H1 (cell line): ENCODE data around the gene AFF1. TPM values are rescaled to one million over a fixed set of nuclear protein-coding genes. Genes with fewer than 3 reads are reported as not detected.

ENCODE experiments used
- polyA plus RNA-seq, 7 experiments: library from polyadenylated mRNA; depleted of rRNA in 3 of 7; stranded (reverse) in 5 of 7; unstranded in 2 of 7; fragments of >200 nt in 5 of 7; fragments of 200-250 nt in 2 of 7; gene quantifications; 1 replicate in 5 of 7; 2 replicates in 1 of 7; 4 replicates in 1 of 7; pipeline versions ENCODE4 v1.2.1 to v1.2.3, GENCODE V29; 2011 to 2013; ENCODE audit warnings: missing spikeins in 2 of 7, mixed read lengths in 2 of 7
- total RNA-seq: library from RNA; stranded (reverse); fragmentation: NEBNext Ultra II Directional; extraction: Animal tissue kit (Norgen Biotek cat#: 25700); gene quantifications from 2 replicates; pipeline ENCODE4 v1.2.1, GENCODE V29; 2021
- TF ChIP-seq, protein P1 (sequence below): fragments of 300-600 bp; sonication (generic); IDR thresholded peaks from 2 replicates; pipeline ENCODE4 v1.7.1; 2012; ENCODE audit warnings: low read length, moderate library complexity, mild to moderate bottlenecking, inconsistent platforms; ENCODE audit not compliant: insufficient replicate concordance

The AFF1 gene
- total and polyA plus RNA-seq, 2 of the 8 experiments (the other 6 are each of a cell fraction or from before 2014, with no cell fraction given): 14.8 to 85.5 TPM

DNA sequence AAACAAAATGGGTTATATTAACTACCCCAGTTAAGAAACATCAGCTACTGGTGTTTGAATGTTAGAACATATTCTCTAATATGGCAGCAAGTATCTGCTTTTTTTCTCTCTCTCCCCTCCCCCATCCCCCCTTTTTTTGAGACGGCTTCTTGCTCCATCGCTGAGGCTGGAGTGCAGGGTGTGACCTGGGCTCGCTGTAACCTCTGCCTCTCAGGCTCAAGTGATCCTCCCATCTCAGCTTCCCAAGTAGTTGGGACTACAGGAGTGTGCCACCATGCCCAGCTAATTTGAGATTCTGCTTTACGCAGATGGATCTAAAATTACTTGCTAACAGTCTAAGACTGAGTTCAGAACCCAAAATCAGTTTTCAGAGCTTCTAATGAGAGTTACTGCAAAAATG lies 101.9 kb downstream of the AFF1 start (continued):
- TF ChIP-seq, protein P1, sequence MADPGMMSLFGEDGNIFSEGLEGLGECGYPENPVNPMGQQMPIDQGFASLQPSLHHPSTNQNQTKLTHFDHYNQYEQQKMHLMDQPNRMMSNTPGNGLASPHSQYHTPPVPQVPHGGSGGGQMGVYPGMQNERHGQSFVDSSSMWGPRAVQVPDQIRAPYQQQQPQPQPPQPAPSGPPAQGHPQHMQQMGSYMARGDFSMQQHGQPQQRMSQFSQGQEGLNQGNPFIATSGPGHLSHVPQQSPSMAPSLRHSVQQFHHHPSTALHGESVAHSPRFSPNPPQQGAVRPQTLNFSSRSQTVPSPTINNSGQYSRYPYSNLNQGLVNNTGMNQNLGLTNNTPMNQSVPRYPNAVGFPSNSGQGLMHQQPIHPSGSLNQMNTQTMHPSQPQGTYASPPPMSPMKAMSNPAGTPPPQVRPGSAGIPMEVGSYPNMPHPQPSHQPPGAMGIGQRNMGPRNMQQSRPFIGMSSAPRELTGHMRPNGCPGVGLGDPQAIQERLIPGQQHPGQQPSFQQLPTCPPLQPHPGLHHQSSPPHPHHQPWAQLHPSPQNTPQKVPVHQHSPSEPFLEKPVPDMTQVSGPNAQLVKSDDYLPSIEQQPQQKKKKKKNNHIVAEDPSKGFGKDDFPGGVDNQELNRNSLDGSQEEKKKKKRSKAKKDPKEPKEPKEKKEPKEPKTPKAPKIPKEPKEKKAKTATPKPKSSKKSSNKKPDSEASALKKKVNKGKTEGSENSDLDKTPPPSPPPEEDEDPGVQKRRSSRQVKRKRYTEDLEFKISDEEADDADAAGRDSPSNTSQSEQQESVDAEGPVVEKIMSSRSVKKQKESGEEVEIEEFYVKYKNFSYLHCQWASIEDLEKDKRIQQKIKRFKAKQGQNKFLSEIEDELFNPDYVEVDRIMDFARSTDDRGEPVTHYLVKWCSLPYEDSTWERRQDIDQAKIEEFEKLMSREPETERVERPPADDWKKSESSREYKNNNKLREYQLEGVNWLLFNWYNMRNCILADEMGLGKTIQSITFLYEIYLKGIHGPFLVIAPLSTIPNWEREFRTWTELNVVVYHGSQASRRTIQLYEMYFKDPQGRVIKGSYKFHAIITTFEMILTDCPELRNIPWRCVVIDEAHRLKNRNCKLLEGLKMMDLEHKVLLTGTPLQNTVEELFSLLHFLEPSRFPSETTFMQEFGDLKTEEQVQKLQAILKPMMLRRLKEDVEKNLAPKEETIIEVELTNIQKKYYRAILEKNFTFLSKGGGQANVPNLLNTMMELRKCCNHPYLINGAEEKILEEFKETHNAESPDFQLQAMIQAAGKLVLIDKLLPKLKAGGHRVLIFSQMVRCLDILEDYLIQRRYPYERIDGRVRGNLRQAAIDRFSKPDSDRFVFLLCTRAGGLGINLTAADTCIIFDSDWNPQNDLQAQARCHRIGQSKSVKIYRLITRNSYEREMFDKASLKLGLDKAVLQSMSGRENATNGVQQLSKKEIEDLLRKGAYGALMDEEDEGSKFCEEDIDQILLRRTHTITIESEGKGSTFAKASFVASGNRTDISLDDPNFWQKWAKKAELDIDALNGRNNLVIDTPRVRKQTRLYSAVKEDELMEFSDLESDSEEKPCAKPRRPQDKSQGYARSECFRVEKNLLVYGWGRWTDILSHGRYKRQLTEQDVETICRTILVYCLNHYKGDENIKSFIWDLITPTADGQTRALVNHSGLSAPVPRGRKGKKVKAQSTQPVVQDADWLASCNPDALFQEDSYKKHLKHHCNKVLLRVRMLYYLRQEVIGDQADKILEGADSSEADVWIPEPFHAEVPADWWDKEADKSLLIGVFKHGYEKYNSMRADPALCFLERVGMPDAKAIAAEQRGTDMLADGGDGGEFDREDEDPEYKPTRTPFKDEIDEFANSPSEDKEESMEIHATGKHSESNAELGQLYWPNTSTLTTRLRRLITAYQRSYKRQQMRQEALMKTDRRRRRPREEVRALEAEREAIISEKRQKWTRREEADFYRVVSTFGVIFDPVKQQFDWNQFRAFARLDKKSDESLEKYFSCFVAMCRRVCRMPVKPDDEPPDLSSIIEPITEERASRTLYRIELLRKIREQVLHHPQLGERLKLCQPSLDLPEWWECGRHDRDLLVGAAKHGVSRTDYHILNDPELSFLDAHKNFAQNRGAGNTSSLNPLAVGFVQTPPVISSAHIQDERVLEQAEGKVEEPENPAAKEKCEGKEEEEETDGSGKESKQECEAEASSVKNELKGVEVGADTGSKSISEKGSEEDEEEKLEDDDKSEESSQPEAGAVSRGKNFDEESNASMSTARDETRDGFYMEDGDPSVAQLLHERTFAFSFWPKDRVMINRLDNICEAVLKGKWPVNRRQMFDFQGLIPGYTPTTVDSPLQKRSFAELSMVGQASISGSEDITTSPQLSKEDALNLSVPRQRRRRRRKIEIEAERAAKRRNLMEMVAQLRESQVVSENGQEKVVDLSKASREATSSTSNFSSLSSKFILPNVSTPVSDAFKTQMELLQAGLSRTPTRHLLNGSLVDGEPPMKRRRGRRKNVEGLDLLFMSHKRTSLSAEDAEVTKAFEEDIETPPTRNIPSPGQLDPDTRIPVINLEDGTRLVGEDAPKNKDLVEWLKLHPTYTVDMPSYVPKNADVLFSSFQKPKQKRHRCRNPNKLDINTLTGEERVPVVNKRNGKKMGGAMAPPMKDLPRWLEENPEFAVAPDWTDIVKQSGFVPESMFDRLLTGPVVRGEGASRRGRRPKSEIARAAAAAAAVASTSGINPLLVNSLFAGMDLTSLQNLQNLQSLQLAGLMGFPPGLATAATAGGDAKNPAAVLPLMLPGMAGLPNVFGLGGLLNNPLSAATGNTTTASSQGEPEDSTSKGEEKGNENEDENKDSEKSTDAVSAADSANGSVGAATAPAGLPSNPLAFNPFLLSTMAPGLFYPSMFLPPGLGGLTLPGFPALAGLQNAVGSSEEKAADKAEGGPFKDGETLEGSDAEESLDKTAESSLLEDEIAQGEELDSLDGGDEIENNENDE: no peak
